Ectodermal cell (in vitro differentiated cells): Measurements from ENCODE around the gene THUMPD3.

Experiments
- H3K27ac ChIP-seq: 2 replicates; pipeline ENCODE4 v1.7.0; 2013; ENCODE audit warnings: mild to moderate bottlenecking, low read depth, low read length; ENCODE audit not compliant: insufficient read depth, poor library complexity, severe bottlenecking
- H3K27me3 ChIP-seq: 2 replicates; pipeline ENCODE4 v1.7.0; 2013; ENCODE audit warnings: mild to moderate bottlenecking, low read length; ENCODE audit not compliant: insufficient read depth, control insufficient read depth, poor library complexity, severe bottlenecking
- H3K36me3 ChIP-seq: one replicate; pipeline ENCODE4 v1.7.0; 2013; ENCODE audit warnings: low read length; ENCODE audit not compliant: control insufficient read depth, insufficient read depth
- H3K4me1 ChIP-seq: one replicate; pipeline ENCODE4 v1.7.0; 2013; ENCODE audit warnings: low read length; ENCODE audit not compliant: control insufficient read depth, insufficient read depth
- H3K4me3 ChIP-seq: 2 replicates; pipeline ENCODE4 v1.7.0; 2013; ENCODE audit warnings: low read depth, low read length, control low read depth; ENCODE audit not compliant: insufficient read depth
- H3K9me3 ChIP-seq: 2 replicates; pipeline ENCODE4 v1.7.0; 2013; ENCODE audit warnings: mild to moderate bottlenecking, low read length, moderate library complexity; ENCODE audit not compliant: control insufficient read depth
- WGBS, 2 experiments: methylation state at CpG; one replicate each; pipeline ENCODE4 v1.1.7; 2013; ENCODE audit warnings: missing lambda C conversion rate in 2 of 2; 5-methylcytosine and 5-hydroxymethylcytosine counted together

Gene THUMPD3

DNA sequence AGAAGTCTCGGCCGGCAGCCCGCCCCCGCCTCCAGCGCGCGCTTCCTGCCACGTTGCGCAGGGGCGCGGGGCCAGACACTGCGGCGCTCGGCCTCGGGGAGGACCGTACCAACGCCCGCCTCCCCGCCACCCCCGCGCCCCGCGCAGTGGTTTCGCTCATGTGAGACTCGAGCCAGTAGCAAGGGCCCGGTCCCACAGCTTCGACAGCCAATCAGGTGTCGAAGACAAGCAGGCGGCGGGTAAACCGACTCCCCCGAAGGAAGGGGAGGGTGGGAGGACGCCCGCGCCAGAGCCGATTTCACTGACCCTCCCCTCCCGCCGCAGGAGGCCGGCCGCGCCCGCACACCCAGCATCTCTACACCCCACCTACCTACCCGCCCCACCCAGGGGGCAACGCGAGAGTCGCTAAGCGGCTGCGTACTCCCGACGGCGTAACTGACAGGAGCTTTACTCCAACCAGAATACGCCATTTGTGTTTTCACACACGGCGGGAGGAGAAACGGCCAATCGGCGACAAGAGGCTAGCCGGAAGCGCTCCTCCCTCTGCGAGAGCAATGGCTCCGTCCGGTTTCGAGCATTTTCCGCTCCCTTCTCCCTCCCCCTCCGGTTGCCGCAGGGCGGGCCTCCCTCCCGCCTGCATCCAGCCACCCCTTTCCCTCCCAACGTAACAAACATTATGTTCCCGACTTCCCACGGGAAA lies 33.9 kb downstream of the THUMPD3 start:
- H3K27ac ChIP-seq = peak overlapping the region; percentile 99
- peaks cover 11% of the 10 kb centered on the region for H3K36me3 ChIP-seq
- peaks cover 28% of the 10 kb centered on the region for H3K4me1 ChIP-seq
- H3K9me3 ChIP-seq = no peaks in the 10 kb centered on the region
- H3K4me3 ChIP-seq = peak overlapping the region; percentile 70
- no peaks in the 10 kb centered on the region for H3K27me3 ChIP-seq
- WGBS, 2 experiments = 0% methylated on average over 69 to 71 of the region's 71 CpGs

- 1% methylated on average over 61 to 62 of the region's 63 CpGs for WGBS, 2 experiments
- peak within 1 kb of the TSS; percentile 90 for H3K4me3 ChIP-seq
- H3K27me3 ChIP-seq = no peaks in the 10 kb centered on the region
- H3K9me3 ChIP-seq = no peaks in the 10 kb centered on the region
- H3K4me1 ChIP-seq = peaks cover 31% of the 10 kb centered on the region
- H3K27ac ChIP-seq = peak within 1 kb of the TSS; percentile 99
- H3K36me3 ChIP-seq = peaks cover 11% of the 10 kb centered on the region
Measured at GRCh38 chr3:9397332-9397905, 34.6 kb downstream of the THUMPD3 start, which contains the start of gene SETD5. Gene SETD5, plus strand, starts transcription at chr3:9397615. Its CDS starts 31,324 bp downstream, at chr3:9428939.

DNA sequence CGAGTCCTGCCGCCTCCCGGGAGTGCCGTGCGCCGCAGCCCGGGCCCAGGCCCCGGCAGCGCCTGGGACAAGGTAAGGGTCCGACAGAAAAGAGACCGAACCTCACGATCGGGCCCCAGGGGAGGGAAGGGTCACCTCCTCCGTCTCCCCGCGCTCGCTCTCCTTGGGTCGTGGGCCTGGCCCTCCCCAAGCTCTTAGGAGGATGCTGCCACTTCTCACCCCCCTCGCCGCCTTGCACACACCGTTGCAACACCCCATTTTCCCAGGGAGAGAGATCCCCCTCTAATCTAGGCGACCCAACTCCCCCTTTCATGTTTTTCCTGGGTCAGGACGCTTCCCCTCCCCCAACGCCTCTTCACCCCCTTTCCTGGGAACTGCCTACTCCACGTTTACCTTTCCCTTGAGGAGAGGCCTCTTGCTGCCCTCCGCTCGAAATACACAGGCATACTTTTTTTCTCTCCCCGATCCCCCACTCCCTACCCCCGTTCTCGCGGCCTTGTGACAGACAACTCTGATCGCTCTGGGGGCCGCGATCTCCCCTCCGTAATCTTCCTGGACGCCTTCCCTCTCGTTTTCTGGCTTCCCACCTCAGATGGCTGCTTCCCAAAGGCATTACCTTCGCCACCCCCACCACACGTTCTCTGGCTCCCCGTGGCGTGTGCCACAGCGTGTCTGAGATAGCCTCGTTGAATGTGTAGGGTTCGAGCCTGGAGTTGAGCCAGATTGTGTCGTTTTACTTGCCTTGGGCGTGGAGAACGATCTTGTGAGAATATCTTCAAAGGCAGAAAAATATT lies 35.2 kb downstream of the THUMPD3 start:
- WGBS, 2 experiments = 0% methylated on average over 47 of the region's 47 CpGs
- H3K4me1 ChIP-seq = peaks cover 32% of the 10 kb centered on the region
- peak overlapping the region; percentile 90 for H3K4me3 ChIP-seq
- no peaks in the 10 kb centered on the region for H3K27me3 ChIP-seq
- peak overlapping the region; percentile 82 for H3K27ac ChIP-seq
- H3K9me3 ChIP-seq = no peaks in the 10 kb centered on the region
- H3K36me3 ChIP-seq = peaks cover 11% of the 10 kb centered on the region

GRCh38 chr3:9398700-9399336 lies 36.0 kb downstream of the THUMPD3 start:
- H3K4me1 ChIP-seq = peaks cover 39% of the 10 kb centered on the region

GRCh38 chr3:9399337-9399703 lies 36.5 kb downstream of the THUMPD3 start:
- Histone ChIP-seq H3K36me3 (peaks cover 6% of the 10 kb centered on the region), H3K4me1 (peaks cover 36% of the 10 kb centered on the region), H3K27me3 (no peaks in the 10 kb centered on the region), H3K4me3 (peak overlapping the region; percentile 90), H3K27ac (peak overlapping the region; percentile 85), H3K9me3 (no peaks in the 10 kb centered on the region)
- 3 to 11% methylated on average over 2 of the region's 2 CpGs for WGBS, 2 experiments

More at GRCh38 chr3:9398700-9399336, 36.0 kb downstream of the THUMPD3 start:
- Histone ChIP-seq H3K27me3 (no peaks in the 10 kb centered on the region), H3K9me3 (no peaks in the 10 kb centered on the region), H3K36me3 (peaks cover 6% of the 10 kb centered on the region), H3K27ac (peak overlapping the region; percentile 82), H3K4me3 (peak overlapping the region; percentile 90)
- 0% methylated on average over 7 of the region's 7 CpGs for WGBS, 2 experiments

- H3K9me3 ChIP-seq = no peaks in the 10 kb centered on the region
- peaks cover 36% of the 10 kb centered on the region for H3K4me1 ChIP-seq
- H3K27me3 ChIP-seq = no peaks in the 10 kb centered on the region
- H3K4me3 ChIP-seq = peak overlapping the region; percentile 90
- H3K27ac ChIP-seq = peak overlapping the region; percentile 85
- H3K36me3 ChIP-seq = peaks cover 2% of the 10 kb centered on the region
- 0 to 1% methylated on average over 3 of the region's 3 CpGs for WGBS, 2 experiments
Measured at GRCh38 chr3:9399746-9400145, 36.9 kb downstream of the THUMPD3 start.

- peak overlapping the region; percentile 90 for H3K4me3 ChIP-seq
- WGBS, 2 experiments = 38 to 64% methylated on average over 3 of the region's 3 CpGs
- H3K27me3 ChIP-seq = no peaks in the 10 kb centered on the region
- H3K27ac ChIP-seq = no peak overlapping the region
- H3K9me3 ChIP-seq = no peaks in the 10 kb centered on the region
- peaks cover 32% of the 10 kb centered on the region for H3K4me1 ChIP-seq
- no peaks in the 10 kb centered on the region for H3K36me3 ChIP-seq
Measured at GRCh38 chr3:9400616-9401015, 37.8 kb downstream of the THUMPD3 start.

DNA sequence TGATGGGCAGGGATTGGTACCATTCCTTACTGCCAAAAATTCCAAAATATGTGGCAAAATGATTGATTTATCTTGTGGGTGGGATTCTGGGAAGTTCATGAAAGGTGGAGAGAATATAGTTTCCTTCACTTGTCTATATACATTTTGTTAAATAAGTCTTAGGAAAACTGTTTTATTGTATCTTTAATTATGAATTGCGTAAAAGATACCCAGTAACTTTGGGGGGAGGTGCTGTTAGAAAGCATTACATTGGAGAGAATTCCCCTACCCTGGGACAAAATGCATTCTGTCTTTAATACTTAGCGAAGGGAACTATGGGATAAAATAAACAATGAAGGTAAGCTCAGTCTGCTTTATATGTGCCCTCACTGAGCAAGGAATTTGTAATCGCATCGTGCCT lies 39.1 kb downstream of the THUMPD3 start:
- Histone ChIP-seq H3K4me3 (peak overlapping the region; percentile 25), H3K27ac (peak overlapping the region; percentile 79), H3K9me3 (no peaks in the 10 kb centered on the region), H3K36me3 (no peaks in the 10 kb centered on the region), H3K27me3 (no peaks in the 10 kb centered on the region), H3K4me1 (peaks cover 32% of the 10 kb centered on the region)
- 31 to 44% methylated on average over 4 of the region's 4 CpGs for WGBS, 2 experiments

DNA sequence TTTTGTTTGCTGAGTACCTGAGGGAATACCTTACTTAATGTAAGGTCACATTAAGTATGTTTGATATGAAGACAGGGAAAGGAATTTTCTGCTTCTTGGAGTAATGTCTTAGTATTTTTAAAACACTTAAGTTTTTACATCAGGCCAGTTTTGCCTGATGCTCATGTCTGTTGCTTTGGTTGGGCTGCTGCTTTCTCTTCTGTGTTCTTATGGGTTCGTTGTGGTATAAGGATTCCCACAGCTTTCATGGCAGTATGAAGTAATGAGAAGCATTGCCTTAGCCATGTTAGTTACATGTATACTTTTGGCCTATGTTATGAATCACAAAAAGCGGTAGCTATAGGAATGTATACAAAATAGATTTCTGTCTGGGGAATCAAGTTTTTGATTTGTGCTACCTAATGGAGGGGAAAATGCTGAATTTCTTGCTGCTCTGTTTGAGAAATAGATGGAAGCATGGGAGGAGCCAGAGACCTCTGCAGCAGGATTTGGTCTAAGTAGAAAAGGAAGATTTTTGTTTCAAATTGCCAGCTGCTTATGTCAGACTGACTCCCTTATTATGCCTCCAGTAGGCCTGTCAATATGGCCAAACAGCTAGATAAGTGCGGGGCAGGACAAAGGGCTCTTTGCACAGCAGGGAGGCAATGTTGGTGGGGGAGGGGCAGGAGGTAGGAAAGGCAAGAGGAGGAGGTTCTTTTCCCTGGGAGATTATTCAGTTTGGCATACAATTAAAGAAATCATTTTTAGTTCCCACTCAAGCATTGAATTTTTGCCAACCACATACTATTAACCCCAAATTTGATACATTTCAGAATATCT lies 39.8 kb downstream of the THUMPD3 start:
- H3K27ac ChIP-seq = peak overlapping the region; percentile 79
- peak overlapping the region; percentile 25 for H3K4me3 ChIP-seq
- H3K9me3 ChIP-seq = no peaks in the 10 kb centered on the region
- no peaks in the 10 kb centered on the region for H3K27me3 ChIP-seq
- H3K36me3 ChIP-seq = no peaks in the 10 kb centered on the region
- H3K4me1 ChIP-seq = peaks cover 32% of the 10 kb centered on the region
- WGBS, 2 experiments = 5 to 12% methylated on average over 3 of the region's 3 CpGs
